HG03378 (cell line): Measurements from ENCODE around the gene EFHC1.

ENCODE experiments used
- ATAC-seq: cut with Tn5 transposase; IDR thresholded peaks from one replicate; pipeline ENCODE4 v1.9.1; 2021; ENCODE audit warnings: mild to moderate bottlenecking, moderate library complexity; ENCODE audit not compliant: unreplicated experiment

Gene EFHC1

DNA sequence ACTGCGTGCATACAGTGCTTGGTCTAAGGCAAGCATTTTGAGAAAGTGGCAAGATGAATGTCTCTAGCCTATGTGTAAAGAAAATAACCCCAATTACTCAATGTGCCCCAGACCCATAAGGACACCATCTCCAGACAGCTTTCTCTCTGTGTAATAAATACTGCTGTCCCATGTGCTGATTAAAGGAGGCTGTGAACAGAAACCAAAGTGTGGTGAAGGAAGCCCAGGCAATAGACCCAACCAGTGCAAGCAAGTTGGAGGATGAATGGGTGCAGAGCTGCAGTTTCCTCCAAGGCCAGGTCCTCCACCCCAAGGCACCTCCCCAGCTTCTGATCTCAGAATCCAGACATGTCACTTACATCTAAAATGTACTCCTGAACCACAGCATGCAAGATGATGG is 96.1 kb downstream of the EFHC1 start:
- ATAC-seq: no peak

DNA sequence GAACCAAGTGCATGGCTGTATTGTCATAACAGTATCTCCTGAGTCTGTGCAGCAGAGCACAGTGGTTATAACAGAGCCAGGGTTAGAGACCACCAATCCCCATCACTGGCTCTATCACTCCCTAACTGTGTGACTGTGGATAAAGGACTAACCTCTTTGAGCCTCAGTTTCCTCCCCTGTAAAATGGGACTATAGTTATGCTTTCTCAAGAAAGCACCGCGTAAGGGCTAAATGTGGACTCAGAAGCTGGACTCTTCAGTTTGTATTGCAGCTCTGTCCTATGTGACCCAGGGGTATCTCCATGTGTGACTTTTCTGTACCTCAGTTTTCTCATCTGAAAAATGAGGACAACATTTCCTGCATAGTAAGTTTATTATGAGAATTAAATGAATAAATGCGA is 96.8 kb downstream of the EFHC1 start:
- no peak for ATAC-seq

DNA sequence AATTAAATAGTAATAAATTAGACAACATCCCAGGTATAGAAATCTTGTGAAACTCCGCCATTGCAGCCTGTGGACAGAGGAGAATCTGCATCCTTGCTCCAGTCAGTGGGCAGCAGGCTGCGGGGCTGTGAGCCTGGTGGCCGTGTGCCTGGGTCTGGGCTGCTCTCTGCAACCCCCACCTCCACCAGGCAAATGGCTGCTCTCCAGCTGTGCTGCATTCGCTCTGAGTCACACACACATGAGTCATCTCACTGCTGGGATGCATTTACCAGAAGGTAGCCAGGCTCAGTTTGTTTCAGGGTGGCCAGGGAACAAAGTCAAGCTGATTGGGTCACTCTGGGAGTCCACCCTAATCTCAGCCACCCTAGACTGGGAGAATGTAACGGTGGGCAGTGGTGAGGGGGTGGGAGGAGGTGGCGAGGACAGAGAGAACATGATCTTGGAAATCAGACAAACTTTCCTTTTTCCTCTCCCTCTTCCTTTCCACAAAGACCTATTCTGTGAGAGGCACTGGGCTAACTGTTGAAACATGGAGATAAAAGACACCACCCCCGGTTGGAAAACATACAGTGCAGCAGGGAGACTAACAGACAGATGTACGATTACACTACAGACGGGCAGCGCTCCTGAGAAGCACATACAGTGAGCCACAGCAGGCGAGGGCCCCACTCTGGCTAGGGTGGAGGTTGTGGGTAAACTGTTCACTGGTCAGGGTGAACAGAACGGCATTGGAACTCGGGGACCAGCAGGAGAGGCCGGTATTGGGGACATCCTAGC is 97.5 kb downstream of the EFHC1 start:
- peak; percentile 93 for ATAC-seq

DNA sequence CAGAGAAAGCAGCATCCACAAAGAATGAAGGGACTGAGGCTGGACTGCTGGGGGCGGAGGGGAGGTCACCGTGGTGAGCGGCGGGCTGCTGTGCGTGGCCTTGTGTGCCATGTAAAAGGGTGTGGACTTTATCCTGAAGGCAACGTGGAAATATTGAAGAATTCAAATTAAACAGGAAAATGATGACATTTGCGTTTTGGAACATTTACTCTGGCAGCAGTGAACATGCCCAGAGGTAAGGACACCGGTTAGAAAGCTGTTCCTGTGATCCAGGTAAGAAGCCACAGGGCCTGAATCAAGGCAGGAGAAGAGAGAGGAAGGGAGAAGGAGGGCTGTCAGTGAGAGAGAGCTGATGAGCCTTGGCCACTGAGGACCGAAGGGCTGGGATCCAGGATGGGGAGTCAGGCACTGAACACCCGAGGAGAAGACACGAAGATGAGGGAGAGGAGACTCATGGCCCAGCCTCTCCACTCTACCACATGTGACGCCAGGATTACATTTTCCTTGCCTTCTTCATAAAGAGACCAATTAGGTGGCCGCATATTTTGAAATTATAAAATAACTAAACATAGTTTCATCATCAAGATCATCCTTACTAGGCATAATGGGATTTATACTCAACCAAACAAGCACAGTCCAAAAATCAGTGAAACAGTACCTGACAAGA is 98.3 kb downstream of the EFHC1 start:
- ATAC-seq: no peak

GRCh38 chr6:52519618-52520017 is 99.5 kb downstream of the EFHC1 start:
- no peak for ATAC-seq

- ATAC-seq: no peak
These were observed 102.0 kb downstream of the EFHC1 start for GRCh38 chr6:52522151-52522626.

DNA sequence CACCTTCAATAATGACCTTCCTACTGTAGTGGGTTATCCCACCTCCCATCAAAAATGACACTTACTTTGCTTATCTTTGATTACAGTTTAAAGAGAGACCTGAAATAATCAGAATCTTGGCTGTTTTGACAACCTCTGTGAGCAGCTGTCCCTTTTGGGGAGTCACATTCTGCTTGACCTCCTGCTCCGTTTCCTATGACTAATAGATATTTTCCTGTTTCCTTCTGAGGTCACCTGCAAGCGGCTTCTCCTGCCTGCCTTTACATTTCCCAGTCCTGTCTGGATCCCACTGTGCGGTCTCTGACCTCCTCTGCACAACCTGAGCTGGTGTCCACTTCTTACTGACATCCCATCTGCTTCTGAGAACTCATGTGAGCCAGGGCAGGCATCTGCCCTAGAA is 102.5 kb downstream of the EFHC1 start:
- no peak for ATAC-seq

DNA sequence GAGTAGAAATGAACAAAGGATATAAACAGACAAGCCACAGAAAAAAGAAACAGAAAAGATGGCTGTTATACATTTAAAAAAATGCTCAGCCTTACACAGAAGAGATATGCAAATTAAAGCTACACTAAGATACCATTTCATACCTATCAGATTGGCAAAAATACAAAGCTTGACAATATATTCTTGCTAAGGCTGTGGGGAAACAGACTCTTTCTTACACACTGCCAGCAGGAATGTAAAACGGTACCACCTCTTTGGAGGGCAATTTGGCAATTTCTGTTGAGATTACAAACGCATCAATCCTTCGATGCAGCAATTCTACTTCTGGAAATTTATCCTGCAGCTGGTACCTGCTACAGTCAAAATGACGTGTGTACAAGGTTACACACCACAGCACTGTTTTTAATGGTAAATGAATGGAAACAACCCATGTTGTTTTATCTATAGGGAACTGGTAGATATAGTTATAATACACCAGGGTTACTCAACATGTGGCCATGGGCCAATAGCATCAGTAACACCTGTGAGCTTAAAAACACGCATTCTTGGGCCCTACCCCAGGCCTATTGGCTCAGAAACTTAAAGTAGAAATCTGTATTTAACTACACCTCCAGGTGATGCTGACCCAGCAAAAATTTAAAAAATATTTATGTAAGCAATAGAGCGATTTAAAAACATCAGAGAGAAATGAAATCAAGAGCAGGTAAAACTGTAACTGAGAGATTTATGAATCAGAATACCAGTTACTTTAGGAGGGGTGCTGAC is 103.4 kb downstream of the EFHC1 start:
- ATAC-seq: no peak

DNA sequence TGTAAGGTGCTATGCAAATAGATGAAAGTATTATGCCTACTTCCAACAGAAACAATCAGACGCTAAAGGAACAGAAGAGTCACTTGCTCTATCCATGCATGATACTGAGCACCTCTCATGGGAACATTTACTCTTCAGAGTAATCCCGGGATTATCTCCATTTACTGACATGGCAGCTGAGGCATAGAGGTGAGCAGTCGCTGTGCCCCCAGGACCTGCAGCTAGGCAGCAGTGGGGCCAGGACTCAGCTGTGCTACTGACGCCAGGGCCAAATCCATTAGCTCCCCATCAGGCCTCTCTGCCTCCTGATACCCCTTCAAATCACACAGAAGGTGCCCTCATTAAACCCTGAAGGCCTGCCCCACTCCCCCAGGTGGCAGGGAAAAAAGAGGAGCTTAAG is 104.8 kb downstream of the EFHC1 start:
- no peak for ATAC-seq

DNA sequence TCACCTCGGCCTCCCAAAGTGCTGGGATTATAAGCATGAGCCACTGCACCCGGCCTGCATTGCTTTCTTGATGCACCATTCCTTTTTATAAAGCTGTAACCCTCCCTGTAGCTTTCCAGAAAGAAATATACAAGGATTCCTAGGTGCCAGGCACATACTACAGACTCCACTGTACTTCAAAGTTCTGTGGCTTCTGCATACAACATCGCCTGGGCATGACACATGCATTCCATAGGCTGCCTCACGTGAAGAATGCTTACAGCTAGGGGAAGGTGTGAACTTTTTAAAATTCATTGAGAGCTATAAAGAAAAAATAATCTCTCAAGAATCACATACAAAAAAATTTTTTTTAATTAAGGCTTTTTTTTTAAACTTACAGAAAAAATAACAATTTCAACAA is 106.5 kb downstream of the EFHC1 start:
- no peak for ATAC-seq

DNA sequence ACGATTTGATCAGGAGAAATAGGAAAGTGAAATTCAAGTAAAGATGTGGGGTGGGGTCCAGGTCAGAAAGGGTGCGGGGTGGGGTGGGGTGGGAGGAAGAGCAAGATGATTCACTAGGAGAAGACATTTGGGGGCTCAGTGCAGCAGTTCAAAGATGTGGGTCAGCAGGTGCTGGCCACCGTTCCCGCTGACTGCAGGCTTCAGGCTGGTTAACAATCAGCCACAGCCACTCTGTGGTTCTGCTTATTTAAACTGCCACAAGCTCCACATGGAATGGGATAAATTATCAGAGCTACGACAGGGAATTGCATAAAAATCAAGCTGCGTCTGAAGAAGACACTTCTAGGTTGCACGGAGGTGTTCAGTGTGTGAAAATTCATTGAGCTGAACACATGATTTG is 107.3 kb downstream of the EFHC1 start:
- ATAC-seq: no peak

- no peak for ATAC-seq
These were observed 109.2 kb downstream of the EFHC1 start for GRCh38 chr6:52529311-52529710.

GRCh38 chr6:52530351-52530750 is 110.2 kb downstream of the EFHC1 start:
- no peak for ATAC-seq

GRCh38 chr6:52531396-52531795 is 111.3 kb downstream of the EFHC1 start:
- no peak for ATAC-seq

GRCh38 chr6:52531834-52532233 is 111.7 kb downstream of the EFHC1 start:
- no peak for ATAC-seq

GRCh38 chr6:52532457-52532856 is 112.3 kb downstream of the EFHC1 start:
- ATAC-seq: no peak

DNA sequence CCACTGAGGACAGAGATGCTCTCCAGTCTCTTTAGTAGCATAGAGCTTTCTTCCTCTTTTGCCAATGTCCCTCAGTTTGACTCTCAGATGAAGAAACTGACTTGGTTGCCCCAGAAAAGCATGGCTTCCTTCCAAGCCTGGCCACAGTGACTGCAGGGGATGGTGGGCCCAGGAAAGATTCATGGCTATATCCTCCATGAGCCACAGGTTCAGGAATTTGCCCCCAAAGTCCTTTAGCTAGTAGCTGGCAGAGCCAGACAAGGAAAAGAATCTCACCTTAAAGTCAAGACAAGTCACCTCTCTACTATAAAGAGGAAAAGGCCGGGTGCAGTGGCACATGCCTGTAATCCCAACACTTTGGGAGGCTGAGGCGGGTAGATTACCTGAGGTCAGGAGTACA is 113.3 kb downstream of the EFHC1 start:
- ATAC-seq: no peak

GRCh38 chr6:52534363-52534762 is 114.2 kb downstream of the EFHC1 start:
- ATAC-seq: no peak

DNA sequence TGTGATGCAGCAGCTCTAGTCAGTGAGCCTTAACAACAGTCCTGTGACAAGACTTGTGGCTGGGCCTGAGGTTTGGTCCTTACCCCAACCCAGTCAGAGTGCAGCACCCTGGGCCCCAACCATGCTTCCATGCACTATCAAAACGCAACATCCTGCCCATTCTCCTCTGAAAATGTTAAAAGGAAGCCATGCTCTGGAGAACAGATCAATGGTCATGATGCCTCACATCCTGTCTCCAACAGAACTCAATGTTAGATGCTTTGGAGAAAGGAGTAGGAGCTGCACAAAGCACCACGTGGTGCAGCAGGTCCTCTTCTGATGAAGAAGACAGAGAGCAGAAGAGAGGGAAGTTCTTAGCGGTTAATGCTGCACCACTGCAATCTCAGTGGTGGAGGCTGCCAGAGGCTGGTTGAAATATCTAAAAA is 114.8 kb downstream of the EFHC1 start:
- no peak for ATAC-seq

DNA sequence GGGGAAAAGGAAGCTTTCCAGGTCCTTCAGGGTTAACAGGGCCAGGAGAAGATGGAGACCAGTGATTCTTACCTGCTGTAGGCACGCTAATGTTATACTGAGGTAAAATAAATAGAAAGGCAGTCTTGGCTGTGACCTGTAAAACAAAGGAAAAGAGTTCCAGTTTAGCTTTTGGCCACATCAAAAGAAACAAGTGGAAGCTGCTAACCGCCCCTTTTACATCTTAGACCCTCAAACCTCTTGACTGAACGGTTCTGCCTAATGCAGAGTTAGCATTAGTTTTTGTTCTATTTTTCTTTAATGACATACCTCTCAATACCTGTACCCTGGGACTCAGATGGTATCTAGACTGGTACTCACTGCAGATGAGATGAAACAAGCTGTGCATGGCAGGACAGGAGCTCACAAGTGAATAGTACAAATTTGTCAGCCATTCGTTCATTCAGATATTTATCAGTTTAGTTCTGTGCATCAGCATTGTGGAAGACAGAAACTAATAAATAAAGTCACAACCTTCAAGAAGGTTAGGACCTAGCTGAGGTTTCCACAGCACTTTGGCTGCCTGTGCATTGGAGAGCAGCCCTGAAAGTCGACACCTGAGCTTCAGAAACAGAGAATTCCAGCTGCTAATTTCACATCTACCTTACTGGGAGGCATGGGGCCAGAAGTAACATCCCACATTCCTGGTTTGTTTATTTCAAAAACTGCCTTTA is 115.7 kb downstream of the EFHC1 start:
- no peak for ATAC-seq

DNA sequence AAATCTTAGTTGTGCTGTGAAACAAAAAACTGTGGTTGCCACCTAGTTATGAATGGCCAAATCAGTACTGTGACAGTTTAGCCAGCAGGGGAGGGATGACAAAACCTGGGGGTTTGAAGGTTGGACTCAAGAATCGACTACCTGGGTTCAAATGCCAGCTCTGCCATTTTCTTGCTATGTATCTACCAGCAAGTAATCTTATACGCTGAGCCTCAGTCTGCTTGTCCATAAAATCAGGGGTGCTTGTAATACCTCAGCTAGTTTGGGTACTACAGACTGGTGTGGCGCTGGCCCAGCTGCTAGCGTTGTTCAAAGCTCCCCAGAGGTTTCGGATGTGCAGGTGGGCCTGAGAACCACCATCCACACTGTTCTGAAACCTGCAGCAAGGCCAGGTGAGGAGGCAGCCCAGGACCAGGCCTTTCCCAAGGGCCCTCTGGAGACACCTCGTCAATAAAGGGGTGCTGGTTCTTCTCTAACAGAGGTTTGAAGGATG is 116.3 kb downstream of the EFHC1 start:
- no peak for ATAC-seq
